HG02798 (cell line): ENCODE data around the gene MESD.

Source experiments
- ATAC-seq: cut with Tn5 transposase; IDR thresholded peaks from one replicate; pipeline ENCODE4 v1.9.1; 2021; ENCODE audit warnings: mild to moderate bottlenecking; ENCODE audit not compliant: unreplicated experiment, poor library complexity

Gene MESD

GRCh38 chr15:80992441-80992840 is 2.8 kb upstream of the MESD start:
- ATAC-seq: no peak

GRCh38 chr15:80992006-80992405 is 2.4 kb upstream of the MESD start:
- ATAC-seq: no peak

- ATAC-seq: no peak
Measured at GRCh38 chr15:80991421-80991820, 1.8 kb upstream of the MESD start.

- no peak for ATAC-seq
Measured at GRCh38 chr15:80990955-80991354, 1.3 kb upstream of the MESD start.

GRCh38 chr15:80989081-80989517 is 520 bp downstream of the MESD start:
- ATAC-seq: no peak

- no peak for ATAC-seq
Measured at GRCh38 chr15:80988148-80988796, 1.3 kb downstream of the MESD start.

- no peak for ATAC-seq
Measured at GRCh38 chr15:80986487-80986886, 3.1 kb downstream of the MESD start.

- no peak for ATAC-seq
Measured at GRCh38 chr15:80985981-80986380, 3.6 kb downstream of the MESD start.

- no peak for ATAC-seq
Measured at GRCh38 chr15:80984856-80985255, 4.8 kb downstream of the MESD start.

- ATAC-seq: no peak
Measured at GRCh38 chr15:80982839-80983238, 6.8 kb downstream of the MESD start.

- ATAC-seq: no peak
Measured at GRCh38 chr15:80982205-80982604, 7.4 kb downstream of the MESD start.

- ATAC-seq: no peak
Measured at GRCh38 chr15:80979538-80980200, 9.9 kb downstream of the MESD start.

- ATAC-seq: no peak
Measured at GRCh38 chr15:80978685-80979329, 10.8 kb downstream of the MESD start.

- ATAC-seq: no peak
Measured at GRCh38 chr15:80977627-80978036, 12.0 kb downstream of the MESD start.

GRCh38 chr15:80976851-80977250 is 12.8 kb downstream of the MESD start:
- no peak for ATAC-seq

GRCh38 chr15:80974914-80975313 is 14.7 kb downstream of the MESD start:
- no peak for ATAC-seq

- no peak for ATAC-seq
Measured at GRCh38 chr15:80972276-80972675, 17.3 kb downstream of the MESD start.

- no peak for ATAC-seq
Measured at GRCh38 chr15:80971143-80971542, 18.5 kb downstream of the MESD start.

- no peak for ATAC-seq
Measured at GRCh38 chr15:80970658-80971057, 19.0 kb downstream of the MESD start.

GRCh38 chr15:80970018-80970657 is 19.5 kb downstream of the MESD start:
- ATAC-seq: peak; percentile 53

GRCh38 chr15:80969316-80969715 is 20.3 kb downstream of the MESD start:
- no peak for ATAC-seq
